Measurements from ENCODE around the gene ATG2A. TPM values are rescaled to one million over a fixed set of nuclear protein-coding genes. Genes with fewer than 3 reads are reported as not detected.
"Not testable (repeated sequence)": the region's sequence is repeated elsewhere in the genome, so short reads cannot be mapped to it uniquely, and the experiment has no call there.

ATG2A gene
- total RNA-seq, 1 donor from 2014 or later: 7.3 TPM

DNA sequence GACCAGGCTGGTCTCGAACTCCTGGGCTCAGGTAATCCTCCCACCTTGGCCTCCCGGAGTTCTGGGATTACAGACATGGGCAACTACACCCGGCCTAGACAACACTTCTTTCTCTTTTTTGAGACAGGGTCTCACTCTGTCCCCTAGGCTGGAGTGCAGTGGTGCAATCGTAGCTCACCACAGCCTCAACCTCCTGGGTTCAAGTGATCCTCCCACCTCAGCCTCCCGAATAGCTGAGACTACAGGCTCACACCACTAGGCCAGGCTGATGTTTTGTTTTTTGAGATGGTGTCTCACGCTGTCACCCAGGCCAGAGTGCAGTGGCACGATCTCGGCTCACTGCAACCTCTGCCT lies 71.3 kb downstream of the ATG2A start:
- not testable (repeated sequence) for DNase-seq (ENCODE audit: low spot score in 2 of 2); FAIRE-seq

DNA sequence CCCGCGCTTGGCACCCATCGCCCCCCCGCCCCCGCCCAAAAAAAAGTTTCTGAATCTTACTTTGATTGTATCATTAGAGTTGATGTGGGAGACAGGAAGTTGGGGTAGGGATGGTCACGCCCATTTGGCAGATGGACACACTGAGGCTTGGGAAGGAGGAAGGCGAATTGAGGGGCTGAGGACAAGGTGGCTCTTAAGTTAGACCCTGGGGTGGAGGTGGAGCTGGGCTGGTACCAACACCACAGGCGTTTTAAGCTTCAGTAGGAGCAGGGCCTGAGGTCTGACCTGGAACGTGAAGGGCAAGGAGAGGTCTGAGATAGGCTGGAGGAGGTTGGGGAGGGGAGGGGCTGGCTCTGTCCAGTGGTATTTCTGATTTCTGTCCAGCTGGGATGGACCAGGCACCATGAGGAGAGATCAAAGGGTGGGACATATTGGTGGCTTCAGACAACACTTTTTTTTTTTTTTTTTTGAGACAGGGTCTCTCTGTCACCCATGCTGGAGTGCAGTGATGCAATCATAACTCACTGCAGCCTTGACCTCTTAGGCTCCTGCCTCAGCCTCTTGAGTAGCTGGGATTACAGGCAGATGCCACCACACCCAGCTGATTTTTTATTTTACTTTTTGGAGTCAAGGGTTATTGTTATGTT lies 71.8 kb downstream of the ATG2A start:
- FAIRE-seq (no peak), DNase-seq (ENCODE audit: low spot score in 2 of 2) (no peak)

Small RNA genes lying within 50 kb of the gene (small RNA-seq; reads per million reads assigned to genes)
- not detected for gene MIR6749
- not detected for gene MIR6750

Other genes with a start within 250 kb of the ATG2A start
- 204 TPM for gene NRXN2, start 194.0 kb downstream of the ATG2A start, total RNA-seq
- 24.9 TPM for gene RASGRP2, start 173.1 kb downstream of the ATG2A start, total RNA-seq
- 0.82 TPM for gene PYGM, start 157.2 kb downstream of the ATG2A start, total RNA-seq
- 62.4 TPM for gene SF1, start 138.7 kb downstream of the ATG2A start, total RNA-seq
- gene MAP4K2, start 114.0 kb downstream of the ATG2A start, total RNA-seq: 7.3 TPM
- 11.8 TPM for gene MEN1, start 106.7 kb downstream of the ATG2A start, total RNA-seq
- gene CDC42BPG, start 72.6 kb downstream of the ATG2A start, total RNA-seq: under 0.01 TPM
- gene EHD1, start 38.6 kb downstream of the ATG2A start, total RNA-seq: 23.6 TPM
- gene PPP2R5B, start 7.5 kb upstream of the ATG2A start, total RNA-seq: 27.3 TPM
- not detected for gene GPHA2, start 18.7 kb upstream of the ATG2A start, total RNA-seq
- gene MAJIN, start 54.9 kb upstream of the ATG2A start, total RNA-seq: not detected
- not detected for gene BATF2, start 79.8 kb upstream of the ATG2A start, total RNA-seq
- 50.5 TPM for gene ARL2, start 97.0 kb upstream of the ATG2A start, total RNA-seq
- 17.9 TPM for gene SNX15, start 110.2 kb upstream of the ATG2A start, total RNA-seq
- gene SAC3D1, start 124.0 kb upstream of the ATG2A start, total RNA-seq: 5.7 TPM
- gene NAALADL1, start 141.3 kb upstream of the ATG2A start, total RNA-seq: 4.1 TPM
- gene CDCA5, start 166.8 kb upstream of the ATG2A start, total RNA-seq: 1.6 TPM
- 11.8 TPM for gene ZFPL1, start 167.0 kb upstream of the ATG2A start, total RNA-seq
- gene VPS51, start 179.0 kb upstream of the ATG2A start, total RNA-seq: 229 TPM
- gene TM7SF2, start 194.7 kb upstream of the ATG2A start, total RNA-seq: 54.6 TPM
- gene ZNHIT2, start 200.5 kb upstream of the ATG2A start, total RNA-seq: 6.1 TPM
- gene FAU, start 204.9 kb upstream of the ATG2A start, total RNA-seq: 251 TPM
- 29.3 TPM for gene MRPL49, start 205.1 kb upstream of the ATG2A start, total RNA-seq
- gene SYVN1, start 217.3 kb upstream of the ATG2A start, total RNA-seq: 7.7 TPM